Tibial nerve (tissue), 4 donors: ENCODE measurements around the gene PLD5.

Source experiments
- EP300 ChIP-seq, 2 donors: sonication (generic); formaldehyde crosslinking; IDR thresholded peaks; one replicate each; pipeline ENCODE4 v1.6.1; 2017; ENCODE audit warnings: antibody characterized with exemption in 2 of 2, mild to moderate bottlenecking in 1 of 2
- TF ChIP-seq, protein P1 (sequence below), 5 experiments: fragments of 200-600 bp in 3 of 5; fragments of 450-650 bp in 2 of 5; sonication (generic) in 3 of 5; IDR thresholded peaks; one replicate each; pipeline ENCODE4 v1.5.1; 2016 to 2019; ENCODE audit warnings: antibody characterized with exemption in 5 of 5, mild to moderate bottlenecking in 3 of 5, moderate library complexity in 2 of 5

DNA sequence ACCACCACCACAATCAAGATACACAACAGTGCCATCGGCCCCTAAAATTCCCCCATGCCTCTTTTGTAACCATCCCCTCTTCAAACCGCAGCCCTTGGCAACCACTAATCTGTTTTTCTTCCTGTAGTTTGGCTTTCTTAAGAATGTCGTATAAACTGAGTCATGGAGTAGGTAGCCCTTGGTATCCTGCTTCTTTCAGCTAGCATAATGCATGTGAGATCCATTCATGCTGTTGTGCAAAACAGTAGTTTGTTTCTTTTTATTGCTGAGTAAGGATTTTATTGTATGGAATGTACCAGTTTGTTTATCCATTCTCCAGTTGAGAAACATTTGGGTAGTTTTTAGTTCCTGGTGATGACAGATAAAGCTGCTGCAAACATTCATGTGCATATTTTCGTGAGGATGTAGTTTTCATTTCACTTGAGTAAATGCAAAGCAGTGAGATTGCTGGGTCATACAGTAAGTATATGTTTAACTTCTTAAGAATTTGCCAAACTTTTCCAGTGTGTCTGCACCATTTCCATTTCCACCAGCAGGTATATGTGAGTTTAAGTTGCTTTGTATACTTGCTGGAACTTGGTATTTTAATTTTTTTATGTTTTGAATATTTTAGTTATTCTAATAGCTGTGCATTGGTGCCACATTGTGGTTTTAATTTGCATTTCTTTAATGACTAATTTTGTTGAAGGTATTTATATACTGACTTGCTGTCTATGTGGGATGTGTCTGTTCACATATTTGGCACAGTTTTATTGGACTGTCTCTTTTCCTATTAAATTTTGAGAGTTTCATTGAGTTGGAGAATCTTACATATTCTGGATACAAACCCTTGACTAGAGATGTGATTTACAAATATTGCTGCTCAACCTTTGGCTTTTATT lies 377.2 kb downstream of the PLD5 start:
- TF ChIP-seq, protein P1, sequence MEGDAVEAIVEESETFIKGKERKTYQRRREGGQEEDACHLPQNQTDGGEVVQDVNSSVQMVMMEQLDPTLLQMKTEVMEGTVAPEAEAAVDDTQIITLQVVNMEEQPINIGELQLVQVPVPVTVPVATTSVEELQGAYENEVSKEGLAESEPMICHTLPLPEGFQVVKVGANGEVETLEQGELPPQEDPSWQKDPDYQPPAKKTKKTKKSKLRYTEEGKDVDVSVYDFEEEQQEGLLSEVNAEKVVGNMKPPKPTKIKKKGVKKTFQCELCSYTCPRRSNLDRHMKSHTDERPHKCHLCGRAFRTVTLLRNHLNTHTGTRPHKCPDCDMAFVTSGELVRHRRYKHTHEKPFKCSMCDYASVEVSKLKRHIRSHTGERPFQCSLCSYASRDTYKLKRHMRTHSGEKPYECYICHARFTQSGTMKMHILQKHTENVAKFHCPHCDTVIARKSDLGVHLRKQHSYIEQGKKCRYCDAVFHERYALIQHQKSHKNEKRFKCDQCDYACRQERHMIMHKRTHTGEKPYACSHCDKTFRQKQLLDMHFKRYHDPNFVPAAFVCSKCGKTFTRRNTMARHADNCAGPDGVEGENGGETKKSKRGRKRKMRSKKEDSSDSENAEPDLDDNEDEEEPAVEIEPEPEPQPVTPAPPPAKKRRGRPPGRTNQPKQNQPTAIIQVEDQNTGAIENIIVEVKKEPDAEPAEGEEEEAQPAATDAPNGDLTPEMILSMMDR (IDR thresholded peaks at IDR 0.05), result no peak
- TF ChIP-seq EP300 (IDR thresholded peaks at IDR 0.05), result no peak
